ENCODE measurements around the gene CCDC92. TPM values are rescaled to one million over a fixed set of nuclear protein-coding genes. Genes with fewer than 3 reads are reported as not detected.
A peak's percentile ranks its signal among the peaks of the same experiment; 100 is the strongest.

Gene CCDC92
- total and polyA plus RNA-seq, 2 of the 13 experiments (the other 11 are each of a cell fraction or from before 2014, with no cell fraction given): 5.4 to 14.7 TPM

DNA sequence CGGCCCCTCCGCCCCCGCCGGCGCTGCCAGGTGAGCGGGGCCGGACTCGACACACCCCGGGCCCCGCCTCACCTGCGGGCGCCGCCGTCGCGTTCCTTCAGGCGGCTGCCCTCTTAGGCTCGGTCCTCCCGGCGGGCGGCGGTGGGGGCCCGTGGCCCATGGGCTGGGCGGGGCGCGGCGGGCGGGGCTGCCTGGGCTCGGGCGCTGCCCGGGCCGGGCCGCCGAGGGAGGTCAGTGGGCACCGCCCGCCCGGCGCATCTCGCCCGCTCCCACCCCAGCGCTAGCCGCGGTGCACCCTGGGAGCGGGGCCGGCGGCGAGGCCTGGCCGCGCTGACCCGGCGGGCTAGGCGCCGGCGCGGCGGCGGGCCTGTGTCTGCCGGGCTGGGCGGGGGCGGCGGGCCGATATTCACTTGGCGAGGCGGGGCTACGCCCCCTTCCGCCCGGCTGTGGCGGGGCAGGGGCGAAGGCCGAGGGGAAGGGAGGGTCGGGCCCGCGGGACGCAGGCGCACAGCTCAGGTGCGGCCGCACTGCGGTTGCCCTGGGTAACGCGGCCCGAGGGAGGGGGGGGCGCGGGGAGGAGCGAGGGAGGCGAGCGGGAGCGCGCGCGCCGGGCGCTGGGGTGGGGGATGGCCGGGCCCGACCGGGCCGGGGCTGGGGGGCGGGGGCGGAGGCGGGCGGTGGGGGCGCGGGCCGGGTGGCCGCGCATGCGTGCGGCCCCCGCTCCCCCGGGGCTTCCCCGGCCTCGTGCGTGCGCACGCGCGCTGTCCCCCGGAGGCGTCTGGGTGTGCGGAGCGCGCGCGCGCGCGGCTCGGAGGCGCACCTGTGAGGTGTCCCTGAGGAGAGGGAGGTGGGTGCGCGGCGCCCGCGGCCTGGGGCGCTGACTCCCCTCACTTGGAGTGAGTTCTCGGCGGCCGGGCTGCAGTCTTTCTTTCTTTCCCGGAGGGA, at the start of gene CCDC92, which contains the start of gene ZNF664 (continued):
- TF ChIP-seq, protein P1, sequence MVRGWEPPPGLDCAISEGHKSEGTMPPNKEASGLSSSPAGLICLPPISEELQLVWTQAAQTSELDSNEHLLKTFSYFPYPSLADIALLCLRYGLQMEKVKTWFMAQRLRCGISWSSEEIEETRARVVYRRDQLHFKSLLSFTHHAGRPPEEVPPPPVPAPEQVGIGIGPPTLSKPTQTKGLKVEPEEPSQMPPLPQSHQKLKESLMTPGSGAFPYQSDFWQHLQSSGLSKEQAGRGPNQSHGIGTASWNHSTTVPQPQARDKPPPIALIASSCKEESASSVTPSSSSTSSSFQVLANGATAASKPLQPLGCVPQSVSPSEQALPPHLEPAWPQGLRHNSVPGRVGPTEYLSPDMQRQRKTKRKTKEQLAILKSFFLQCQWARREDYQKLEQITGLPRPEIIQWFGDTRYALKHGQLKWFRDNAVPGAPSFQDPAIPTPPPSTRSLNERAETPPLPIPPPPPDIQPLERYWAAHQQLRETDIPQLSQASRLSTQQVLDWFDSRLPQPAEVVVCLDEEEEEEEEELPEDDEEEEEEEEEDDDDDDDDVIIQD (CRISPR knock-in tag; IDR thresholded peaks at IDR 0.05; ENCODE audit: low read depth): no peak
- no peak for TF ChIP-seq HNRNPH1 (optimal IDR thresholded peaks at IDR 0.05; ENCODE audit: low read depth, low read length)
- TF ChIP-seq, protein P2, sequence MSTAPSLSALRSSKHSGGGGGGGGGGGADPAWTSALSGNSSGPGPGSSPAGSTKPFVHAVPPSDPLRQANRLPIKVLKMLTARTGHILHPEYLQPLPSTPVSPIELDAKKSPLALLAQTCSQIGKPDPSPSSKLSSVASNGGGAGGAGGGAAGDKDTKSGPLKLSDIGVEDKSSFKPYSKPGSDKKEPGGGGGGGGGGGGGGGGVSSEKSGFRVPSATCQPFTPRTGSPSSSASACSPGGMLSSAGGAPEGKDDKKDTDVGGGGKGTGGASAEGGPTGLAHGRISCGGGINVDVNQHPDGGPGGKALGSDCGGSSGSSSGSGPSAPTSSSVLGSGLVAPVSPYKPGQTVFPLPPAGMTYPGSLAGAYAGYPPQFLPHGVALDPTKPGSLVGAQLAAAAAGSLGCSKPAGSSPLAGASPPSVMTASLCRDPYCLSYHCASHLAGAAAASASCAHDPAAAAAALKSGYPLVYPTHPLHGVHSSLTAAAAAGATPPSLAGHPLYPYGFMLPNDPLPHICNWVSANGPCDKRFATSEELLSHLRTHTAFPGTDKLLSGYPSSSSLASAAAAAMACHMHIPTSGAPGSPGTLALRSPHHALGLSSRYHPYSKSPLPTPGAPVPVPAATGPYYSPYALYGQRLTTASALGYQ (CRISPR knock-in tag; IDR thresholded peaks at IDR 0.05): no peak
- TF ChIP-seq, protein P3, sequence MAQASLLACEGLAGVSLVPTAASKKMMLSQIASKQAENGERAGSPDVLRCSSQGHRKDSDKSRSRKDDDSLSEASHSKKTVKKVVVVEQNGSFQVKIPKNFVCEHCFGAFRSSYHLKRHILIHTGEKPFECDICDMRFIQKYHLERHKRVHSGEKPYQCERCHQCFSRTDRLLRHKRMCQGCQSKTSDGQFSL (CRISPR knock-in tag; IDR thresholded peaks at IDR 0.05): peak; percentile 59; the same call in 1 of the 2 replicates
- no peak for TF ChIP-seq KDM5B (CRISPR knock-in tag; IDR thresholded peaks at IDR 0.05; ENCODE audit: borderline replicate concordance)
- TF ChIP-seq, protein P4, sequence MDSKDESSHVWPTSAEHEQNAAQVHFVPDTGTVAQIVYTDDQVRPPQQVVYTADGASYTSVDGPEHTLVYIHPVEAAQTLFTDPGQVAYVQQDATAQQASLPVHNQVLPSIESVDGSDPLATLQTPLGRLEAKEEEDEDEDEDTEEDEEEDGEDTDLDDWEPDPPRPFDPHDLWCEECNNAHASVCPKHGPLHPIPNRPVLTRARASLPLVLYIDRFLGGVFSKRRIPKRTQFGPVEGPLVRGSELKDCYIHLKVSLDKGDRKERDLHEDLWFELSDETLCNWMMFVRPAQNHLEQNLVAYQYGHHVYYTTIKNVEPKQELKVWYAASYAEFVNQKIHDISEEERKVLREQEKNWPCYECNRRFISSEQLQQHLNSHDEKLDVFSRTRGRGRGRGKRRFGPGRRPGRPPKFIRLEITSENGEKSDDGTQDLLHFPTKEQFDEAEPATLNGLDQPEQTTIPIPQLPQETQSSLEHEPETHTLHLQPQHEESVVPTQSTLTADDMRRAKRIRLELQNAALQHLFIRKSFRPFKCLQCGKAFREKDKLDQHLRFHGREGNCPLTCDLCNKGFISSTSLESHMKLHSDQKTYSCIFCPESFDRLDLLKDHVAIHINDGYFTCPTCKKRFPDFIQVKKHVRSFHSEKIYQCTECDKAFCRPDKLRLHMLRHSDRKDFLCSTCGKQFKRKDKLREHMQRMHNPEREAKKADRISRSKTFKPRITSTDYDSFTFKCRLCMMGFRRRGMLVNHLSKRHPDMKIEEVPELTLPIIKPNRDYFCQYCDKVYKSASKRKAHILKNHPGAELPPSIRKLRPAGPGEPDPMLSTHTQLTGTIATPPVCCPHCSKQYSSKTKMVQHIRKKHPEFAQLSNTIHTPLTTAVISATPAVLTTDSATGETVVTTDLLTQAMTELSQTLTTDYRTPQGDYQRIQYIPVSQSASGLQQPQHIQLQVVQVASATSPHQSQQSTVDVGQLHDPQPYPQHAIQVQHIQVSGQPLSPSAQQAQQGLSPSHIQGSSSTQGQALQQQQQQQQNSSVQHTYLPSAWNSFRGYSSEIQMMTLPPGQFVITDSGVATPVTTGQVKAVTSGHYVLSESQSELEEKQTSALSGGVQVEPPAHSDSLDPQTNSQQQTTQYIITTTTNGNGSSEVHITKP (CRISPR knock-in tag; IDR thresholded peaks at IDR 0.05; ENCODE audit: low read depth): no peak
- no peak for TF ChIP-seq ZNF44 (CRISPR knock-in tag; IDR thresholded peaks at IDR 0.05)
- no peak for TF ChIP-seq ZBTB20 (CRISPR knock-in tag; IDR thresholded peaks at IDR 0.05; ENCODE audit: borderline replicate concordance, low read depth)
- no peak for TF ChIP-seq SMAD3 (CRISPR knock-in tag; IDR thresholded peaks at IDR 0.05)
- TF ChIP-seq CBX5 (CRISPR knock-in tag; IDR thresholded peaks at IDR 0.05; ENCODE audit: borderline replicate concordance): no peak
- no peak for TF ChIP-seq RORA (CRISPR knock-in tag; IDR thresholded peaks at IDR 0.05)
- TF ChIP-seq, protein P5, sequence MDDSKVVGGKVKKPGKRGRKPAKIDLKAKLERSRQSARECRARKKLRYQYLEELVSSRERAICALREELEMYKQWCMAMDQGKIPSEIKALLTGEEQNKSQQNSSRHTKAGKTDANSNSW (CRISPR knock-in tag; IDR thresholded peaks at IDR 0.05; ENCODE audit: borderline replicate concordance): no peak
- no peak for TF ChIP-seq ZNF75D (CRISPR knock-in tag; IDR thresholded peaks at IDR 0.05; ENCODE audit: borderline replicate concordance)
- 0 out of 2 replicates have a peak, but pooled peaks have one; percentile 56 for TF ChIP-seq KAT7 (CRISPR knock-in tag; IDR thresholded peaks at IDR 0.05; ENCODE audit: borderline replicate concordance)
- no peak for TF ChIP-seq TEAD2 (CRISPR knock-in tag; IDR thresholded peaks at IDR 0.05)
- TF ChIP-seq ZNF557 (CRISPR knock-in tag; IDR thresholded peaks at IDR 0.05): no peak
- no peak for TF ChIP-seq FOXM1 (CRISPR knock-in tag; IDR thresholded peaks at IDR 0.05)
- no peak for TF ChIP-seq ZNF160 (CRISPR knock-in tag; IDR thresholded peaks at IDR 0.05)
- no peak for TF ChIP-seq SOX13 (IDR thresholded peaks at IDR 0.05)
- TF ChIP-seq SOX13 (CRISPR knock-in tag; conservative IDR thresholded peaks at IDR 0.05 in 1 of 2, IDR thresholded peaks at IDR 0.05 in 1 of 2): no peak

Data from HepG2 (cell line).